Measurements from ENCODE around the gene GABBR2.
"Not testable (repeated sequence)": the region's sequence is repeated elsewhere in the genome, so short reads cannot be mapped to it uniquely, and the experiment has no call there.

GABBR2 gene

GRCh38 chr9:98516205-98516896, 192.4 kb downstream of the GABBR2 start:
- H3K27ac ChIP-seq (ENCODE audit: low read depth, low read length), result no peak overlapping the region
- H3K36me3 ChIP-seq (ENCODE audit: insufficient read depth, low read length), result no peaks in the 10 kb centered on the region
- no peaks in the 10 kb centered on the region for H3K9me3 ChIP-seq (ENCODE audit: low read length)
- H3K27me3 ChIP-seq (ENCODE audit: control insufficient read depth in 1 of 2, insufficient read depth in 2 of 2, low read length in 2 of 2), result no peaks in the 10 kb centered on the region
- H3K4me3 ChIP-seq (ENCODE audit: low read depth in 1 of 2, low read length in 2 of 2), result no peak overlapping the region
- H3K4me1 ChIP-seq (ENCODE audit: insufficient read depth, low read length), result no peaks in the 10 kb centered on the region
- no peak overlapping the region for H3K9ac ChIP-seq (ENCODE audit: low read length)

- no peaks in the 10 kb centered on the region for H3K9me3 ChIP-seq (ENCODE audit: low read length)
- H3K27ac ChIP-seq (ENCODE audit: low read depth, low read length), result no peak overlapping the region
- no peak overlapping the region for H3K9ac ChIP-seq (ENCODE audit: low read length)
- no peaks in the 10 kb centered on the region for H3K27me3 ChIP-seq (ENCODE audit: control insufficient read depth in 1 of 2, insufficient read depth in 2 of 2, low read length in 2 of 2)
- H3K4me3 ChIP-seq (ENCODE audit: low read depth in 1 of 2, low read length in 2 of 2), result no peak overlapping the region
- no peaks in the 10 kb centered on the region for H3K36me3 ChIP-seq (ENCODE audit: insufficient read depth, low read length)
- H3K4me1 ChIP-seq (ENCODE audit: insufficient read depth, low read length), result no peaks in the 10 kb centered on the region
Measured at GRCh38 chr9:98515506-98516204, 193.1 kb downstream of the GABBR2 start.

DNA sequence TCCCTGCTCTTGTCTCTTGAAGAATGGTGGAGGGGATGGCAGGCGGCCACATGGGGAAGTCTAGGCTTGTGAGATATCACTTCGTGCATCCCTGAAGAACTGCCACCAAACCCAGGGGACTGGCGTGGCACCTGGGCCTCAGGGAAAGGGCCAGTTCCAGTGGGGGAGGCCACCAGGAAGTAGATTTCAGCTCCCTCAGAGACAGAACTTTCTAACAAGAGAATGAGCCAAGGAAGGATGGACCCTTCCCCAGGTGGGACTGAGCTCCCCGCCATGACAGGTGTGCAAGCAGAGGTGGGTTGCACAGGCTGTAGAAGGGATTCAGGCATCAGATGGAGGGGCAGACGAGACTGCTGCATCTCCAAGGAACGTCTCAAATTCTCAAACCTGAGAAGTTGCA, 193.9 kb downstream of the GABBR2 start:
- no peak overlapping the region for H3K4me3 ChIP-seq (ENCODE audit: low read depth in 1 of 2, low read length in 2 of 2)
- no peaks in the 10 kb centered on the region for H3K27me3 ChIP-seq (ENCODE audit: control insufficient read depth in 1 of 2, insufficient read depth in 2 of 2, low read length in 2 of 2)
- no peaks in the 10 kb centered on the region for H3K4me1 ChIP-seq (ENCODE audit: insufficient read depth, low read length)
- H3K27ac ChIP-seq (ENCODE audit: low read depth, low read length), result no peak overlapping the region
- H3K9ac ChIP-seq (ENCODE audit: low read length), result no peak overlapping the region
- no peaks in the 10 kb centered on the region for H3K36me3 ChIP-seq (ENCODE audit: insufficient read depth, low read length)
- no peaks in the 10 kb centered on the region for H3K9me3 ChIP-seq (ENCODE audit: low read length)

GRCh38 chr9:98508217-98508919, 200.4 kb downstream of the GABBR2 start:
- not testable (repeated sequence) for H3K4me3 ChIP-seq (ENCODE audit: low read depth in 1 of 2, low read length in 2 of 2); H3K27ac ChIP-seq (ENCODE audit: low read depth, low read length); H3K9me3 ChIP-seq (ENCODE audit: low read length); H3K9ac ChIP-seq (ENCODE audit: low read length); H3K36me3 ChIP-seq (ENCODE audit: insufficient read depth, low read length); H3K27me3 ChIP-seq (ENCODE audit: control insufficient read depth in 1 of 2, insufficient read depth in 2 of 2, low read length in 2 of 2); H3K4me1 ChIP-seq (ENCODE audit: insufficient read depth, low read length)

DNA sequence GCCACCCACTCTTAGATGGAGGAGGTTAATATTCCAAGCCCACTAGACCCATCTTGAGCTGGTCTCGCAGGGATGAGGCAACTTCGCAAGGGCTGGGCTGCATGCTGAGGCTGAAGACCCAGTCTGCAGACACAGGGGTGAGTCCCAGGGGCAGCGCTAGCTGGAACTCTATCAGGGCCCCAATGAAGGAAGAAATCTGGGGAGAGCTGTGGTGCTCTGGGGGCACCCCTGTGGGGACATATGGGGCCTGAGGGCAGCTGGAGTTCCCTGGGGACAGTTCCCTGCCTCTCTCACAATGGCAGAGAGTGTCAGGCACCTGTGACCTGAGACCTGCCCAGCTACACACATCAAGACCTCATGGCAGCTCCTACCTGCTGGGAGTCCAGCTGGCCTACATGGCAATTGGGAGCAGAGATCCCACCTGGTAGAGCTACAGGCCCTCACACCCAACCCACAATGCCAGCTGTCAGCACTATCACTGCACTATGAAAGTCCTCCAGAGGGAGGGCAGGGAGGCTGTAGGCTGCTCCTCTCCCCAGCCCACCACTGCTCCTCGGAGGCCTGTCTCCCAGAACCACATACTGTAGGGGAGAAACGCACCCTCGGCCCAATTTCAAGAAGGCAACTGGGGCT, 202.2 kb downstream of the GABBR2 start:
- Histone ChIP-seq H3K9me3 (ENCODE audit: low read length) (no peaks in the 10 kb centered on the region), H3K4me1 (ENCODE audit: insufficient read depth, low read length) (no peaks in the 10 kb centered on the region), H3K9ac (ENCODE audit: low read length) (no peak overlapping the region), H3K27ac (ENCODE audit: low read depth, low read length) (no peak overlapping the region), H3K36me3 (ENCODE audit: insufficient read depth, low read length) (no peaks in the 10 kb centered on the region), H3K27me3 (ENCODE audit: control insufficient read depth in 1 of 2, insufficient read depth in 2 of 2, low read length in 2 of 2) (no peaks in the 10 kb centered on the region), H3K4me3 (ENCODE audit: low read depth in 1 of 2, low read length in 2 of 2) (no peak overlapping the region)

DNA sequence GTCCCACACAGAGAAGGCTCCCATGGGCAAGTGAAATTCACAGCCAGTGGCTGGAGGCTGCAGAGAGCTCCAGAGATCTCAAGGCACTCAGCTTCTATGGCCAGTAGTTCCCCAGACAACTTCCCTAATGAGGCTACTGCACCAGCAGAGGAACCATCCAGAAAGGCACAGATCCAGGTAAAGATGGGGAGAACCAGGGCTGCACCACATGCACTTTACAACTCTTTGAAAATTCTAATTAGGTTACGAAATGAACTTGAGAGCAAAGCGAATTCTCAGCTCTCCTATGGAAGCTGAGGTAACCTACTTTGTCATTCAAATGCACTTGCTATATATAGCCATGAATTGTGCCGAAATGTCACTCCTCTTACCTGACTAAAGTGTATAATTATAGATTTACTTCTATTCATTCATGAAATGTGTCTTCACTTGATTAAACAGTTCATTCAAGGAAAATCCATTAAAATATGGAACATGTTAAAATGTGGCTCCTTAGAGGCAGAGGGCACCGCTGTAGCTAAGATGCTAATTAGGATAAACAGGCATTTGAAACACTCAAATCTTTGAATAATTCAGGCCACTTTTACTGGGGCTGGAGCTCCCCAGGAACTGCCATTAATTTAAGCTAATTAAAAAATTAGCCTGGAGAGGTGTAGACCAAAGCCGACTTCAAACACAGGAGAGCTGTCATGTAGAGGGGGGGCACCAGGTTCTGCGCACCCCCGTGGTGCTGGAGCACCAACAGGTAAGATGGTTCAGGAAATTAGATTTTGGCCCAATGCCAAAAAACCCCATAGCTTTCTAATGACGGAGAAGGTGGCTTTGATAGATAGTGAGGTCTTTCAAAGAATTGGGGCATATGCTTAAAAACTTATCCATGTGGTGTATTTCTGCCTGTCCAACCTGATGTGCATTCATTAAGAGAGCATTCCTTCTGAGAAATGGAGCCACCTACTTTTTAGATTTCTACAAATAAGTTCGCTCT, 204.1 kb downstream of the GABBR2 start:
- H3K9me3 ChIP-seq (ENCODE audit: low read length), result no peaks in the 10 kb centered on the region
- H3K27me3 ChIP-seq (ENCODE audit: control insufficient read depth in 1 of 2, insufficient read depth in 2 of 2, low read length in 2 of 2), result no peaks in the 10 kb centered on the region
- no peak overlapping the region for H3K9ac ChIP-seq (ENCODE audit: low read length)
- H3K4me3 ChIP-seq (ENCODE audit: low read depth in 1 of 2, low read length in 2 of 2), result no peak overlapping the region
- no peaks in the 10 kb centered on the region for H3K36me3 ChIP-seq (ENCODE audit: insufficient read depth, low read length)
- no peaks in the 10 kb centered on the region for H3K4me1 ChIP-seq (ENCODE audit: insufficient read depth, low read length)
- no peak overlapping the region for H3K27ac ChIP-seq (ENCODE audit: low read depth, low read length)

- no peaks in the 10 kb centered on the region for H3K27me3 ChIP-seq (ENCODE audit: control insufficient read depth in 1 of 2, insufficient read depth in 2 of 2, low read length in 2 of 2)
- no peaks in the 10 kb centered on the region for H3K9me3 ChIP-seq (ENCODE audit: low read length)
- H3K4me3 ChIP-seq (ENCODE audit: low read depth in 1 of 2, low read length in 2 of 2), result no peak overlapping the region
- H3K4me1 ChIP-seq (ENCODE audit: insufficient read depth, low read length), result no peaks in the 10 kb centered on the region
- H3K27ac ChIP-seq (ENCODE audit: low read depth, low read length), result no peak overlapping the region
- H3K9ac ChIP-seq (ENCODE audit: low read length), result no peak overlapping the region
- no peaks in the 10 kb centered on the region for H3K36me3 ChIP-seq (ENCODE audit: insufficient read depth, low read length)
Measured at GRCh38 chr9:98503867-98504266, 204.9 kb downstream of the GABBR2 start.

GRCh38 chr9:98502976-98503325, 205.8 kb downstream of the GABBR2 start:
- Histone ChIP-seq H3K9me3 (ENCODE audit: low read length) (no peaks in the 10 kb centered on the region), H3K4me3 (ENCODE audit: low read depth in 1 of 2, low read length in 2 of 2) (no peak overlapping the region), H3K27me3 (ENCODE audit: control insufficient read depth in 1 of 2, insufficient read depth in 2 of 2, low read length in 2 of 2) (no peaks in the 10 kb centered on the region), H3K9ac (ENCODE audit: low read length) (no peak overlapping the region), H3K27ac (ENCODE audit: low read depth, low read length) (no peak overlapping the region), H3K4me1 (ENCODE audit: insufficient read depth, low read length) (no peaks in the 10 kb centered on the region), H3K36me3 (ENCODE audit: insufficient read depth, low read length) (no peaks in the 10 kb centered on the region)

GRCh38 chr9:98502311-98502975, 206.3 kb downstream of the GABBR2 start:
- Histone ChIP-seq H3K4me1 (ENCODE audit: insufficient read depth, low read length) (no peaks in the 10 kb centered on the region), H3K9ac (ENCODE audit: low read length) (no peak overlapping the region), H3K36me3 (ENCODE audit: insufficient read depth, low read length) (no peaks in the 10 kb centered on the region), H3K4me3 (ENCODE audit: low read depth in 1 of 2, low read length in 2 of 2) (no peak overlapping the region), H3K9me3 (ENCODE audit: low read length) (no peaks in the 10 kb centered on the region), H3K27ac (ENCODE audit: low read depth, low read length) (no peak overlapping the region), H3K27me3 (ENCODE audit: control insufficient read depth in 1 of 2, insufficient read depth in 2 of 2, low read length in 2 of 2) (no peaks in the 10 kb centered on the region)

DNA sequence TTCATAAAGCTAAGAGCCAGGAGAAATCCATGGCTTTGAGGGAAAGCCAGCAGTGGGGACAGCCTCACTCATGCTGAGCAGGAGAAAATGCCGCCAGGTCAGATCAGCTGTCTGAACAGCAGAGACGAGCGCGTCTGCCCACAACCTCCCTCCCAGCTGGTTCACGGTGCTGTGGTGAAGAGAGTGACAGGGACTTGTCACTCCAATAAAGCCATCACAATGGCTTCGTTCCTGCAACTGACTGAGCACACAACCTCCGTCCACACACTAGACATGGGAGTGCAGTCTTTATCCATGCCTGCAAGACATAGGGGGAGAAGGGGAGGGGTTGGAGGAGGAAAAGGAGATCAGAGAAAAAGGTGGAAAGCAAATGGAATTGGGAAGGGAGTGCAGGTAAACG, 206.9 kb downstream of the GABBR2 start:
- no peaks in the 10 kb centered on the region for H3K27me3 ChIP-seq (ENCODE audit: control insufficient read depth in 1 of 2, insufficient read depth in 2 of 2, low read length in 2 of 2)
- H3K4me3 ChIP-seq (ENCODE audit: low read depth in 1 of 2, low read length in 2 of 2), result no peak overlapping the region
- H3K9ac ChIP-seq (ENCODE audit: low read length), result no peak overlapping the region
- H3K9me3 ChIP-seq (ENCODE audit: low read length), result no peaks in the 10 kb centered on the region
- no peaks in the 10 kb centered on the region for H3K36me3 ChIP-seq (ENCODE audit: insufficient read depth, low read length)
- no peaks in the 10 kb centered on the region for H3K4me1 ChIP-seq (ENCODE audit: insufficient read depth, low read length)
- H3K27ac ChIP-seq (ENCODE audit: low read depth, low read length), result no peak overlapping the region
